NT2/D1 (cell line): ENCODE measurements around the gene GPAM.

Experiments
- YY1 ChIP-seq: IDR thresholded peaks from 2 replicates; pipeline ENCODE4 v1.6.1; 2011; ENCODE audit not compliant: insufficient read length, insufficient read depth
- ZNF274 ChIP-seq: IDR thresholded peaks from 2 replicates; pipeline ENCODE4 v1.6.1; 2011; ENCODE audit warnings: mild to moderate bottlenecking, low read depth, low read length

DNA sequence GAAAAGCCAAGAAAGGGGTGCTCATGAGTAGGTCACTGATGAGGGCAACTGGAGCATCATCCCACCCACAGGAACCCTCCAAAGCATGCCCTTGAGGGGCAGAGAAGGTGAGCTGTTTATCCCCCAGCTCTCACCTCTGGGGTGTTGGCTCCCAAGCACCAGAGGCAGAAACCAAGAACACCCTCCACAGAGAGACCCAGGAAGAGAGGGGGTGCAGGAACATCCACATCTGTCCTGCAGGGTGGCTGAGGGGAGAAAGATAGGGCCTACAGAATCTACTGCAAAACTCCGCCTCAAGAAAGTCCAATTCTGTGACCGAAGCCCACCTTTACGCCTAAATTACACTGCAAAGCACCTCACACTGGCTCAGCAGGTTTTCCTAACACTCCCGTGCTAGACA is 40.1 kb downstream of the GPAM start:
- TF ChIP-seq YY1 = no peak
- no peak for TF ChIP-seq ZNF274
